ENCODE data around the gene PSMC5. TPM values are rescaled to one million over a fixed set of nuclear protein-coding genes. Genes with fewer than 3 reads are reported as not detected.
"Not testable (repeated sequence)": the region's sequence is repeated elsewhere in the genome, so short reads cannot be mapped to it uniquely, and the experiment has no call there.

Gene PSMC5
- total and polyA plus RNA-seq, 2 donors (not counting 3 experiments of a cell fraction or from before 2014, with no cell fraction given) = 179 to 236 TPM

- POLR2A ChIA-PET; H3K27ac ChIP-seq (ENCODE audit: insufficient read depth, low read depth, low read length): not testable (repeated sequence)
Measured at GRCh38 chr17:63869491-63870291, 42.5 kb downstream of the PSMC5 start.

GRCh38 chr17:63870292-63870665 lies 43.0 kb downstream of the PSMC5 start:
- H3K9me1 ChIP-seq (replicated peaks; ENCODE audit: control insufficient read depth, extremely low read depth, insufficient read depth, low read length); H3K4me2 ChIP-seq (ENCODE audit: insufficient read depth, low read length); intact Hi-C loops (cut with micrococcal nuclease); H3K4me3 ChIP-seq (replicated peaks in 1 of 3; ENCODE audit: insufficient read depth in 1 of 3, low read depth in 1 of 3, low read length in 3 of 3); H3K9me3 ChIP-seq (replicated peaks; ENCODE audit: control insufficient read depth, insufficient read depth, low read length); H3K27ac ChIP-seq (ENCODE audit: insufficient read depth, low read depth, low read length); H3K4me1 ChIP-seq (ENCODE audit: control insufficient read depth, extremely low read depth, insufficient read depth, low read length); H3K36me3 ChIP-seq (ENCODE audit: control insufficient read depth in 2 of 2, extremely low read depth in 1 of 2, insufficient read depth in 2 of 2, low read length in 2 of 2); dilution Hi-C loops (cut with MboI; ENCODE audit: extremely low pct_ligation_motif_present, low sequenced_read_pairs); POLR2A ChIA-PET; DNase-seq (ENCODE audit: low read depth, low spot score); H4K20me1 ChIP-seq (replicated peaks; ENCODE audit: control insufficient read depth, extremely low read depth, insufficient read depth, low read length); H2AFZ ChIP-seq (ENCODE audit: low read depth, low read length); H3K9ac ChIP-seq (replicated peaks; ENCODE audit: extremely low read depth, insufficient read depth, low read length); FAIRE-seq; BruUV-seq (replicated peaks); H3K79me2 ChIP-seq (ENCODE audit: control insufficient read depth, insufficient read depth, low read length); H3K27me3 ChIP-seq (ENCODE audit: control insufficient read depth in 2 of 2, insufficient read depth in 2 of 2, low read length in 2 of 2): not testable (repeated sequence)
- CTCF ChIA-PET = interaction anchor here (0.9 to 1.1 kb wide), 2 partner anchors 10 to 21 kb away, joined by 4 to 6 read pairs; no protein-coding TSS in a partner anchor

More at GRCh38 chr17:63869491-63870291, 42.5 kb downstream of the PSMC5 start:
- H4K20me1 ChIP-seq (replicated peaks; ENCODE audit: control insufficient read depth, extremely low read depth, insufficient read depth, low read length); intact Hi-C loops (cut with micrococcal nuclease); FAIRE-seq; BruUV-seq (replicated peaks); DNase-seq (ENCODE audit: low read depth, low spot score); H3K9me1 ChIP-seq (replicated peaks; ENCODE audit: control insufficient read depth, extremely low read depth, insufficient read depth, low read length); H3K27me3 ChIP-seq (ENCODE audit: control insufficient read depth in 2 of 2, insufficient read depth in 2 of 2, low read length in 2 of 2); H3K79me2 ChIP-seq (ENCODE audit: control insufficient read depth, insufficient read depth, low read length); H3K4me3 ChIP-seq (replicated peaks in 1 of 3; ENCODE audit: insufficient read depth in 1 of 3, low read depth in 1 of 3, low read length in 3 of 3); H3K4me2 ChIP-seq (ENCODE audit: insufficient read depth, low read length); H2AFZ ChIP-seq (ENCODE audit: low read depth, low read length); dilution Hi-C loops (cut with MboI; ENCODE audit: extremely low pct_ligation_motif_present, low sequenced_read_pairs); H3K9me3 ChIP-seq (replicated peaks; ENCODE audit: control insufficient read depth, insufficient read depth, low read length); H3K36me3 ChIP-seq (ENCODE audit: control insufficient read depth in 2 of 2, extremely low read depth in 1 of 2, insufficient read depth in 2 of 2, low read length in 2 of 2); H3K4me1 ChIP-seq (ENCODE audit: control insufficient read depth, extremely low read depth, insufficient read depth, low read length); H3K9ac ChIP-seq (replicated peaks; ENCODE audit: extremely low read depth, insufficient read depth, low read length): not testable (repeated sequence)
- CTCF ChIA-PET = interaction anchor here (0.9 to 1.1 kb wide), 2 partner anchors 9 to 21 kb away, joined by 4 to 6 read pairs; no protein-coding TSS in a partner anchor
- peak in 1 of 2 donors; percentile 12 for TF ChIP-seq CTCF (IDR thresholded peaks at IDR 0.05; ENCODE audit: extremely low read depth in 1 of 2, insufficient read depth in 1 of 2, low read depth in 1 of 2, low read length in 2 of 2)

- H3K4me3 ChIP-seq (replicated peaks in 1 of 3; ENCODE audit: insufficient read depth in 1 of 3, low read depth in 1 of 3, low read length in 3 of 3); CTCF ChIA-PET; H3K9me3 ChIP-seq (replicated peaks; ENCODE audit: control insufficient read depth, insufficient read depth, low read length); intact Hi-C loops (cut with micrococcal nuclease); H3K9ac ChIP-seq (replicated peaks; ENCODE audit: extremely low read depth, insufficient read depth, low read length); dilution Hi-C loops (cut with MboI; ENCODE audit: extremely low pct_ligation_motif_present, low sequenced_read_pairs); H3K4me2 ChIP-seq (ENCODE audit: insufficient read depth, low read length); H3K79me2 ChIP-seq (ENCODE audit: control insufficient read depth, insufficient read depth, low read length); H3K27ac ChIP-seq (ENCODE audit: insufficient read depth, low read depth, low read length); FAIRE-seq; H3K4me1 ChIP-seq (ENCODE audit: control insufficient read depth, extremely low read depth, insufficient read depth, low read length); H2AFZ ChIP-seq (ENCODE audit: low read depth, low read length); H3K36me3 ChIP-seq (ENCODE audit: control insufficient read depth in 2 of 2, extremely low read depth in 1 of 2, insufficient read depth in 2 of 2, low read length in 2 of 2); H3K27me3 ChIP-seq (ENCODE audit: control insufficient read depth in 2 of 2, insufficient read depth in 2 of 2, low read length in 2 of 2); POLR2A ChIA-PET; H3K9me1 ChIP-seq (replicated peaks; ENCODE audit: control insufficient read depth, extremely low read depth, insufficient read depth, low read length); BruUV-seq (replicated peaks); DNase-seq (ENCODE audit: low read depth, low spot score); H4K20me1 ChIP-seq (replicated peaks; ENCODE audit: control insufficient read depth, extremely low read depth, insufficient read depth, low read length): not testable (repeated sequence)
Measured at GRCh38 chr17:63871646-63872365, 44.6 kb downstream of the PSMC5 start.
